ENCODE results near the gene LRRC46. TPM values are rescaled to one million over a fixed set of nuclear protein-coding genes. Genes with fewer than 3 reads are reported as not detected.

Gene LRRC46
- total RNA-seq, 1 donor from 2014 or later = 0.28 TPM

DNA sequence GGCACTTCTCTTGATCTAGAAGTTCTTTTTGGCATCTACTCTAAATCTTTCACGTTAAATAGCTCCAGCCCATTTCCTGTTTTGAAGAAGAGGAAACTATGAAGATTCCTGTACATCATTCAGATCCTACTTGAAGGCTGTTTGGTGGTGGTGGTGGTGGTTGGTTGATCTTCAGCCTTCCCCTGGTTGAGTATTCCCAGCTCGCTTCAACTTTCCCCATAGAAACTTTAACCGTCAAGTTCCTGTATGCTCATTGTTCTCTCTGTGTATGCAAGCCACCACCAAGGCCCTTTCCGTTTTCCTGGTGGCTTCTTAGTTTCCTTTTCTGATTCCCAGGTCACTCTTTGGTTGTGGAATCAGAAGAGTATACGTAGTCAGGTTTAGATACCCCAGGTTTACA, 3.3 kb downstream of the LRRC46 start:
- ATAC-seq = no peak

DNA sequence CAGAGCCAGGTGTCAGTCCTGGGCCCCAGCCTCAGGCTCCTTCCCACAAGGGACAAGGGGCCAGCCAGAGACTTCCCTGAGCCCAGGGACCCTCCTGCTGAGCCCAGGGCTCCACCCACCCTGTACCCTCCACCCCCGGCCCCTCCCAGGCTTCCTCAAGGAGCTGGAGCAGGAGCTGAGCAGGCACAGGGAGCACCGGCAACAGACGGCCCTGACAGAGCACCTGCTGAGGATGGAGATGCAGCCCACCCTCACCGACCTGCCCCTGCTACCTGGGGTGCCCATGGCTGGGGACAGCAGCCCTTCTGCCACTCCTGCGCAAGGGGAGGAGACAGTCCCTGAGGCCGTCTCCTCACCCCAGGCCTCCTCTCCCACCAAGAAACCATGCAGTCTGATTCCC, 5.1 kb downstream of the LRRC46 start:
- no peak for ATAC-seq

GRCh38 chr17:47837401-47838039, 6.0 kb downstream of the LRRC46 start:
- no peak for ATAC-seq

DNA sequence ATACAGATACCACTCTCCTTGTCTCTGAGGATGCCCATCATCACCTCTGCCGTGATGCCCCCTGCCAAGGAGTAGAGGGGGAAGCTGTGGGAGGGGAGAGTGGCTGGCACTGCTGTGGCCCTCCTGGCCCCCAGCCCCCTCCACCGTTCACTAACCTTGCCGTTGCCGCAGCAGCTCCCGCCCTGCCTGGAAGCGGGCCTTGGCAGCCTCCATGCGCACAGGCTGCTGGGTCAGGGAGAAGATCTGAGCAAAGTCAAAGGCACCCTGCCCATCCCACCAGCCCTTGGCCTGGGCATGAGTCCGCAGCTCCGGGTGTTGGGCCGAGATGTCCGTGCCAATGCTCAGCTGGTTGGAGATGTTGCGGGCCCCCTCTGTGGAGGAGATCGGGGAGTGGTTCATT, 7.2 kb downstream of the LRRC46 start:
- ATAC-seq = no peak

DNA sequence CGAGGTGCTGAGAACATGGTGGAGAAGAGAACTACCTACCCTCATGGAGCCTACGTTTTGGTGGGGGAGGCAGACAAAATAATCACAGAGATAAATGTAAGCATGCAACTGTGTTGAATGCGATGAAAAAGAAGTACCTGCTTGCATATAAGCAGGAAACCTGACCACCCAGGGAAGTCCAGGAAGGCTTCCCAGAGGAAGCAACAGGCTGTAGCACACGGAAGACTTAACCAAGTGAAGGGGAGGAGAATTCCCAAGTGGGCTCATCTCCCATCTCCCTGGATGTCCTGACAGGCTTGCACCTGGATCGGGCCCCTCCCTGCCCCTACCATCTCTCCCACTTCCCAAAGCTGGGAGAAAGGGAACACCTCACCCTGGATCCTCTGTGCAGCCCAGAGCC, 7.6 kb downstream of the LRRC46 start:
- no peak for ATAC-seq

DNA sequence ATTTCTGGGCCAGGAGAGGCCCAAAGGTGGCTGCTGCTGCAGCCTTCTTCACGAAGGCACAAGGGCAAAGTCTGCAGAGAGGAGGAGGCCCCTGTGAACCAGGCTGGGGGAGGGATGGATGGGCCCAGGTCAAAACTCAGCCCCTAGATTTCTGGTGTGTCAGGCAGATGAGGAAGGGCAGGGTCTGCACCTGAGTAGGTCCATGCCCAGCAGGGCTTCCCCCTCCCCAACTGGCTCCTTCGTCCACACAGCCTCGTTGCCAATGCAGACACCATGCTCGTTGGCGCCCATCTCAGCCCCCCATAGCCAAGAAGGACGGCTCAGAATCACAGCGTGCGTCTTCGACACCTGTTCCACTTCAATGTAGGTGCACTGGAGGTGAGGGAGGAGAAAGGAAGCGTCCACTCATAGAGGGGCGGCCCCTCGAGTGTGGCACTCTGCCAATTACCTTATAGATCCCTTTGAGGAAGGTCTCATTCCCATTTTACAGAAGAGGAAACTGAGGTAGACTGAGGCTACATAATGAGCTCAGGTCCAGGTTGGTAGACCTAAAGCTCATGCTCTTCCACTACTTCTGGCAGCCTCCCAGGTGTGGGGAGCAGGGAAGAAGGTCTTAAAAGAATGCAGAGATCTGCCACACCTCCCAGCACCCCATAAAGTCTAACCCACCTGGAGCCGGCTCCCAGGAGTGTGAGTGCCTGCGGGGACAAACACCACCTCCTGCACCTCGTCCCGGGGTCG, 8.7 kb downstream of the LRRC46 start:
- ATAC-seq = no peak

GRCh38 chr17:47840742-47841487, 9.4 kb downstream of the LRRC46 start, which contains the start of gene SCRN2:
Gene SCRN2 (minus strand): TSS chr17:47841273. CDS start chr17:47840843, 430 bp downstream.
- ATAC-seq = peak; percentile 87

DNA sequence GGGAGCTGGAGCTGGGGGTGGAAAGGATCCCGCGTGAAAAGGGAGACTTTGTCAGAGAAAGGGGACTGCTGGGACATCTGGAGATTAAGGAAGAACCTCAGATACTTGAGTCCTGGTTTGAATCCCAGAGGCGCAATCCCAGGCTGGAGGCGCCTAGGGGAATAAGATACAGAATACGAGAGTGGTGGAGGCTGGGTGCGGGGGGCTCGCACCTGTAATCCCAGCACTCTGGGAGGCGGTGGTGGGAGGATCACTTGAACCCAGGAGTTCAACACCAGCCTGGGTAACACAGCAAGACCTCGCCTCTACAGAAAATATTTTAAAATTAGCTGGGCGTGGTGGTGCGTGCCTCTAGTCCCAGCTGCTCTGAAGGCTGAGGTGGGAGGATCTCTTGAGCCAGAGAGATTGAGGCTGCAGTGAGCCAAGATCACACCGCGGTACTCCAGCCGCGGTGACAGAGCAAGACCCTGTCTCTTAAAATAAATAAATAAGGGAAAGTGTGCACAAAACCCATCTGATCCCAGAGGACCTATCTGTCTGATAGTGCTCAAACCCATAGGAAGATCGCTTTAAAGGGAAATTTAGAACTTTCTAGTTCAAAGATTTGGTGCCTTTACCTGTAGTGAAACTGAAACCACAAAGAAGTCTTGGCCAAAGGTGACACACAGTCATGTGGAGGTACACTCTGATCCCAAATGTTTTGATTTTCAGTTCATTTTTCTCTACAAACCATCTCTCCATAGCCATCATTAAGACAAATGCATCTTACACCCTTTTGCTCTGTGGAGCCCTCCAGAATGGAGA, 10.2 kb downstream of the LRRC46 start:
- no peak for ATAC-seq

GRCh38 chr17:47843391-47843730, 11.9 kb downstream of the LRRC46 start:
- no peak for ATAC-seq

- no peak for ATAC-seq
These were observed 12.8 kb downstream of the LRRC46 start for GRCh38 chr17:47844227-47844626.

- ATAC-seq = no peak
These were observed 13.6 kb downstream of the LRRC46 start for GRCh38 chr17:47844814-47845715.

DNA sequence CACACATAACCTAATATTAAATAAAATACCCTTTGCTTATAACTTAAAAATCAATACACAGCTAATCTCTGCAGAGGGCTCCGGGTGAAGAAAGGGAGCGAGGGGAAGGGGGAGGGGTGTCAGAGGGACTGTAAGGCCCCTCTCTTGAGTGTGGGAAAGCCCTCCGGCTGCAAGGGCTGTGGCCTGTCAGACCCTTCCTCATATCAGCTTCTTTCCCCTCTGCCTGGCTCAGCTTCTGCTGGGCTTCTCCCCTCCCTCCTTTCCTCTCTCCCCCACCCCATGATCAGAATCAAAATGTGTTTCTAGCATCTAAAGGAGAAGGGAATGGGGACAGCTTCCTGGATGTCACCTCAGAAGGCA, 14.2 kb downstream of the LRRC46 start:
- ATAC-seq = no peak

DNA sequence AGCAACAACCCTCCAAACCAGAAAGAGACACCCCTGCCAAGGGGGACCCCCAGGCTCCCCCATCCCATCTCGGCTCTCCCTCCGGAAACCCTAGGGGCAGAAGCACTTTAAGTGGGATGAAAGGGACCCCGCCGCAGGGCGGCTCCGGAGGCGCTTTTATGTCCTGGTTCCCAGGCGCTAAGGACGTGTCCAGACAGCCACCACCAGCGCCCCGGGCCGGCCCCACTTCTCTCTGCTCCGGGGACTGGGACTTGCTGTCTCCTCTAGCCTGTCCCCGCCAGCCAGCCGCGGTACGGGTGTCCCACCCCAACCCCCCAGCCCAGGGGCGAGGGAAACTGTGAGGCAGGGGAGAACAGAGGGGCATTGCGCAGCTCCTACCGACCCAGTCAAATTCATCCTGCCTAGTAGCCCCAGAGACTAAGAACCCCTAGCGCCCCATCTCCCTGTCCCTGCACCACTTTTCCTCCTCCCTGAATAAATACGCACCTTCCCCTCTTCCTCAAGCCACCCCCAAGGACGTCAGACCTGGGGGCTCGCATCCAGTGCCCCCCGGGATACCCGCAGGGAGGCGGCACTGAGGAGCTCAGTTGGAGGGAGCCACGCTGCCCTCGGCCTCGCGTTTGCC, 15.4 kb downstream of the LRRC46 start:
- no peak for ATAC-seq

GRCh38 chr17:47847341-47848197, 16.1 kb downstream of the LRRC46 start:
- no peak for ATAC-seq

GRCh38 chr17:47848198-47848513, 16.7 kb downstream of the LRRC46 start:
- no peak for ATAC-seq

DNA sequence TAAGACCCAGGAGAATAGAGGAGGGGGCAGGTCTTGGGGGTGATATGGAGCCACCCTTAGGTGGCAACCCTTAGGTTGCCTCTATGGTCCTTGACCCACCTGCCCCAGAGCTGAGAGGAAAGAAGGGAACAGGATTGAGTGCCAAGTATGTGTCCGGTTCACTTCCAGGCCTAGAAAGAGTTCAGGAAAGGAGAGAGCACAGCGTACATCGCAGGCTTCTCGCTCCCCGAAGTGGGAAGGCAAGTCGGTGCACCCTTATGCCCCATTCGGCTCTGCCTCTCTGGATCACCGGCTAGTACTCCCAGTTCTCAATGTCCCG, 18.9 kb downstream of the LRRC46 start:
- ATAC-seq = peak; percentile 52

GRCh38 chr17:47850692-47851573, 19.5 kb downstream of the LRRC46 start, which contains the start of gene SP6:
Gene SP6 (minus strand): TSS chr17:47851163. CDS start chr17:47848429, 2,734 bp downstream.
- ATAC-seq = peak; percentile 90

- ATAC-seq = no peak
These were observed 20.3 kb downstream of the LRRC46 start for GRCh38 chr17:47851764-47852112.

DNA sequence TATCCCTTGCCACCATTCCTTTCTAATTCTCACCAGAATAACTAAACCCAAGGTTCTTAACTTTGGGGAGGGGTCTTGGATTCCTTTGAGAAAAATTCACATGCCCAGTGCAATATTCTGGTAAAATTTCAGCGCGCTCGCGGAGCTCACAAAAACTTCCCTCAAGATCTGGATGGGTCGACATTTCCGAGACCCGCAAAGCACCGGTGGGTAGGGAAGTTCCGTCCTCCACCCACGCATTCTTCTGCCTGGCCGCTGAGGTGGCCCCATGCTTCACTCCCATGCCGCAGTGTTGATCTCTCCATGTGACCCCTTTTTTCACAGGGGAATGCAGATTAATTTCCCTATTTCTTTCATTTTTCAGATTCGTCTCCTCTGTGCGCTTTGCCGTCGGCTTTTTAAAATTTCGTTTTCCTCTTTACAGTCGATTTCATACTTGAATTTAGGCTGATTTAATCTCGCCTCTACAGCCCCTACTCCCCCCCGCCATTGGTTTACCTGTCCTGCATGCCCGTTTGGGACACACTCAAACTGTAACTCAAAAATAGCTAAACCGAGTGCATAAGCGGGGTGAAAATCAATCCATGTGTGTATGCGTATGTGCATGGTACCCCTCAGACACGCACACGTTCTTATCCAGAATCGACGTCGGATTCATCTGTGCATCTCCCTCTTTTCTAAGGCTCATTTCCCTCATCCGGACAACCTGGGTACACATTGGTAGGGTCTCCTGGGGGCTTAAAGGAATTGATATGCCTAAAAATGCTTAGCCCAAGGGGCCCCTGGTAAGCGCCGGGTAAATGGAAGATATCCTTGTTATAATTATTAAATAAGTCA, 20.9 kb downstream of the LRRC46 start:
- ATAC-seq = no peak

All from esophagus mucosa (tissue), 1 donor.